ENCODE measurements around the gene CISD3.

The CISD3 gene

DNA sequence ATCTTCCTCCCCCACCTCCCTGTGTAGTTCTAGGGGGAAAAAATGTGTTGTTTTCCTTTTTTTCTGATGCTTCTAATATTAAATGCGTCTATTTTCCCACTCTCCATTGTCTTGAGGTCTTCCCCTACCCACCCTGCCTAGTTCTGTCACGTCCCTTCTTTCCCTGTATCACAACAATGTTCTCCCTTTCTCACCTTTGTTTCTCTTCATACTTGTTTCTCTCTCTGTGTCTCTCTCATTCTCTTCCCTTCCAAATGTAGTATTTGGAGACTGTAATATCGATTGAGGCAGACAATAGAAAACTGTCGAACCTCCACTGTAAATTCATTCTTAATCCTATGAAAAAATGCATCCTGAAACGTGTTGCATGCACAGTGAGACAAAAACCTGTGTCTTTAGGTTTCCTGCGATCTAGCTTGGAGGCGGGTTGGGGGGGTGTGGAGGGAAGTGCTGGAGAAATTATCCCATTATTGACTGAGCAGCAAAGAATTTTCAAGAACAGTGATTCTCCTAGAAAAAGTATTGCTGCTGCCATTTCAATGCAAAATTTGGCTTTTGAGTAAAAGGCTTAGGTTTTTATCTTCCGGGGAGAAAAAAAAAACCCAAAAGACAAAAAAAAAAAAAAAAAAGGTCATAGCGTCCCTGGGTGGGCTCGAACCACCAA is 21.1 kb downstream of the CISD3 start:
- FAIRE-seq: no peak
- TF ChIP-seq, protein P1, sequence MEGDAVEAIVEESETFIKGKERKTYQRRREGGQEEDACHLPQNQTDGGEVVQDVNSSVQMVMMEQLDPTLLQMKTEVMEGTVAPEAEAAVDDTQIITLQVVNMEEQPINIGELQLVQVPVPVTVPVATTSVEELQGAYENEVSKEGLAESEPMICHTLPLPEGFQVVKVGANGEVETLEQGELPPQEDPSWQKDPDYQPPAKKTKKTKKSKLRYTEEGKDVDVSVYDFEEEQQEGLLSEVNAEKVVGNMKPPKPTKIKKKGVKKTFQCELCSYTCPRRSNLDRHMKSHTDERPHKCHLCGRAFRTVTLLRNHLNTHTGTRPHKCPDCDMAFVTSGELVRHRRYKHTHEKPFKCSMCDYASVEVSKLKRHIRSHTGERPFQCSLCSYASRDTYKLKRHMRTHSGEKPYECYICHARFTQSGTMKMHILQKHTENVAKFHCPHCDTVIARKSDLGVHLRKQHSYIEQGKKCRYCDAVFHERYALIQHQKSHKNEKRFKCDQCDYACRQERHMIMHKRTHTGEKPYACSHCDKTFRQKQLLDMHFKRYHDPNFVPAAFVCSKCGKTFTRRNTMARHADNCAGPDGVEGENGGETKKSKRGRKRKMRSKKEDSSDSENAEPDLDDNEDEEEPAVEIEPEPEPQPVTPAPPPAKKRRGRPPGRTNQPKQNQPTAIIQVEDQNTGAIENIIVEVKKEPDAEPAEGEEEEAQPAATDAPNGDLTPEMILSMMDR (IDR thresholded peaks at IDR 0.05; ENCODE audit: insufficient read depth, missing control alignments): no peak
- no peak for DNase-seq (ENCODE audit: insufficient read length, low spot score)

DNA sequence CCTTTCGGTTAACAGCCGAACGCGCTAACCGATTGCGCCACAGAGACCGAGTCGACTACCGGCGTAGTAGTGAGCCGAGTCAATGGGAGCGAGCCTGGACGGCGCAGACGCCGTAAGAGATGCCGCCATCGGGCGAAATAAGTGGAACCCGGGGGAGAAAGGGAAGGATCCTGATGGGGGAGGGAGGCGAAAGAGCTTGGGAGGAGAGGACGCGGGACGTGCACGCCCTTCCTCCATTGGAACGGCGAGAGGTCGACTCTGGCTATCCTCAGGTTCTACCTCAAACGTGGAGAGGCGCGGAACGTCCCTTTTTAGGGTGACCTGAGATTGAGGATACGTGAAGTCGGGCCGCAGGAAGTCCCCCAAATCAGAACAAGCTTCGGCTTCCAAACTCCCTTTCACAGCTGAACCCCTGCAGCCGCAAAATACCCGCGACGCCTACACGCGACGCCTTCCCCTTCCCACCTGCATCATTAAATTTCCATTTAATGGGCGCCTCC is 21.7 kb downstream of the CISD3 start:
- FAIRE-seq (no peak), DNase-seq (ENCODE audit: insufficient read length, low spot score) (no peak)
- TF ChIP-seq, protein P1 (IDR thresholded peaks at IDR 0.05; ENCODE audit: insufficient read depth, missing control alignments): no peak

- DNase-seq (ENCODE audit: insufficient read length, low spot score) (peak; percentile 92), FAIRE-seq (no peak)
- TF ChIP-seq, protein P1 (IDR thresholded peaks at IDR 0.05; ENCODE audit: insufficient read depth, missing control alignments): no peak
Observed at GRCh38 chr17:38752308-38753070, 22.3 kb downstream of the CISD3 start, which contains the start of gene PSMB3. PSMB3 (plus strand) TSS chr17:38752741; CDS start chr17:38752827, 86 bp downstream.

DNA sequence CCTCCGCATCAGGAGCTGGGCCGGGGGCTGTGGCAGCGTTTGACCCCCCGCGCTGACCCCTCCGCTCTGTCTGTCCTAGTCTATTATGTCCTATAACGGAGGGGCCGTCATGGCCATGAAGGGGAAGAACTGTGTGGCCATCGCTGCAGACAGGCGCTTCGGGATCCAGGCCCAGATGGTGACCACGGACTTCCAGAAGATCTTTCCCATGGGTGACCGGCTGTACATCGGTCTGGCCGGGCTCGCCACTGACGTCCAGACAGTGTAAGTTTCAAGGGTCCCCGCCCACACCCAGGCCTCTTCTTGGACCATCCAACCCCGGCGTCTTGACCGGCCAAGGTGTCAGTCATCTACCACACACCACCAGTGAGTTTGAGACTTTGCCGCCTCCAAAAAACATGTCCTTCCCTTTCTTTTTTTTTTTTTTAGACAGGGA is 22.9 kb downstream of the CISD3 start:
- TF ChIP-seq, protein P1 (IDR thresholded peaks at IDR 0.05; ENCODE audit: insufficient read depth, missing control alignments): no peak
- FAIRE-seq (no peak), DNase-seq (ENCODE audit: insufficient read length, low spot score) (no peak)

DNA sequence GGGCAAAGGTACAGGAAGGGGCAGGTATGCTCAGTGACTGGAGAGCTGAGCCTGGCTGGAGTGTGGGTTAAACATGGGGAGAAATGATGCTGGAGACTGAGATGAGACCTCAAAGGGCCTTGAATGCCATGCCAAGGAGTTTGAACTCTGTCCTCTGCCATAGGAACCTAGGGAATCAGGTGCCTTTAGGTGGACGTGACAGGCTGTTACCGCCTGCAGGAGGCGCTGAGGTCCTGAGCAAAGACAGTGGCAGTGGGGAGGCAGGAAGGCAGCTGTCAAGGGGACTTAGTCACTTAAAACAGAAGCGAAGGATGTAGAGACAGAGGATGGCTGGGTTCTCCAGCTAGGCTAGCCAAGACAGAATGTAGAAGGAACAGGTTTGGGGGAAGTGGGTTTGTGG is 31.5 kb downstream of the CISD3 start:
- TF ChIP-seq, protein P1 (IDR thresholded peaks at IDR 0.05; ENCODE audit: insufficient read depth, missing control alignments): peak; percentile 44
- DNase-seq (ENCODE audit: insufficient read length, low spot score) (no peak), FAIRE-seq (no peak)

DNA sequence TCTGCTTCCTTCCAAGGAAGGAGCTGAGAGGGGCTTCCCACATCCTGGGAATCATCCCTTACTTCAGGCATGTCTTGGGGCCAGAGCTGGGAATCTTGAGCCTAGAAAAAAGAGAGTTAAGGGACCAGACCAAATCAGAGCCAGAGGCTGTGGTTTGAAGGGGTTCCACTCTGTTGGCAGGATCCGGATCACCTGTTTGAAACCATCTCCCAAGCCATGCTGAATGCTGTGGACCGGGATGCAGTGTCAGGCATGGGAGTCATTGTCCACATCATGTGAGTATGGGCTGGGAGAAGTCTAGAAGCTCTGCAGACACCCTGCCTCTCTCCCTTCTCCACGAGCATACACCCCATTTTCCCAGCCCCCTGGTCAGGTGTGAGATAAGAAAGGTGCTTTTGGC is 32.1 kb downstream of the CISD3 start:
- TF ChIP-seq, protein P1 (IDR thresholded peaks at IDR 0.05; ENCODE audit: insufficient read depth, missing control alignments): no peak
- no peak for FAIRE-seq
- DNase-seq (ENCODE audit: insufficient read length, low spot score): no peak

All from D721Med (cell line).